HepG2 (cell line): Measurements from ENCODE around the gene DQX1. TPM values are rescaled to one million over a fixed set of nuclear protein-coding genes. Genes with fewer than 3 reads are reported as not detected.

Source experiments
- ARNTL ChIP-seq: sonication (generic); formaldehyde crosslinking; IDR thresholded peaks from 2 replicates; pipeline ENCODE4 v1.4.0; 2020; ENCODE audit warnings: mild to moderate bottlenecking, missing genetic modification reagents
- CAMTA2 ChIP-seq: sonication (generic); formaldehyde crosslinking; IDR thresholded peaks from 2 replicates; pipeline ENCODE4 v1.4.0; 2020; ENCODE audit warnings: mild to moderate bottlenecking, missing genetic modification reagents, borderline replicate concordance
- CSRNP1 ChIP-seq: sonication (generic); formaldehyde crosslinking; IDR thresholded peaks from 2 replicates; pipeline ENCODE4 v1.8.1; 2023; ENCODE audit warnings: mild to moderate bottlenecking, missing genetic modification reagents
- ERF ChIP-seq: IDR thresholded peaks from 2 replicates; pipeline ENCODE4 v1.6.1; 2018; ENCODE audit warnings: missing biosample characterization, missing genetic modification reagents
- HOXD1 ChIP-seq: sonication (generic); formaldehyde crosslinking; IDR thresholded peaks from 2 replicates; pipeline ENCODE4 v1.5.0; 2020; ENCODE audit warnings: missing genetic modification reagents
- KDM5B ChIP-seq: sonication (generic); formaldehyde crosslinking; IDR thresholded peaks from 2 replicates; pipeline ENCODE4 v1.4.0; 2020; ENCODE audit warnings: missing genetic modification reagents, mild to moderate bottlenecking, borderline replicate concordance
- LBX2 ChIP-seq: sonication (generic); formaldehyde crosslinking; IDR thresholded peaks from 2 replicates; pipeline ENCODE4 v1.5.0; 2020; ENCODE audit warnings: missing genetic modification reagents, mild to moderate bottlenecking, borderline replicate concordance
- MAX ChIP-seq: IDR thresholded peaks from 2 replicates; pipeline ENCODE4 v1.6.1; 2012; ENCODE audit warnings: inconsistent platforms
- NFATC3 ChIP-seq: sonication (generic); formaldehyde crosslinking; IDR thresholded peaks from 2 replicates; pipeline ENCODE4 v1.5.1; 2020; ENCODE audit warnings: mild to moderate bottlenecking, missing genetic modification reagents
- NFYC ChIP-seq: IDR thresholded peaks from 2 replicates; pipeline ENCODE4 v1.6.1; 2016; ENCODE audit warnings: missing genetic modification reagents, missing compliant biosample characterization
- TAF1 ChIP-seq: sonication (generic); formaldehyde crosslinking; IDR thresholded peaks from 2 replicates; pipeline ENCODE4 v1.4.0; 2020; ENCODE audit warnings: missing genetic modification reagents
- ZNF142 ChIP-seq: sonication (generic); formaldehyde crosslinking; IDR thresholded peaks from 2 replicates; pipeline ENCODE4 v1.4.0; 2020; ENCODE audit warnings: missing genetic modification reagents
- ZNF143 ChIP-seq: sonication (generic); formaldehyde crosslinking; IDR thresholded peaks from 2 replicates; pipeline ENCODE4 v1.4.0; 2020; ENCODE audit warnings: missing genetic modification reagents
- ZNF329 ChIP-seq: sonication (generic); formaldehyde crosslinking; IDR thresholded peaks from 2 replicates; pipeline ENCODE4 v1.9.0; 2021; ENCODE audit warnings: low read depth, mild to moderate bottlenecking, missing genetic modification reagents
- ZNF713 ChIP-seq: sonication (generic); formaldehyde crosslinking; IDR thresholded peaks from 2 replicates; pipeline ENCODE4 v1.4.0; 2020; ENCODE audit warnings: mild to moderate bottlenecking, missing genetic modification reagents
- polyA plus RNA-seq, 8 experiments: library from polyadenylated mRNA; depleted of rRNA in 3 of 8; stranded (reverse) in 7 of 8; unstranded in 1 of 8; fragments of >200 nt; fragmentation: Illumina TruSeq in 4 of 8; extraction: Trizol in 4 of 8; gene quantifications; 2 replicates each; pipeline versions ENCODE4 v1.2.1 to v1.2.3, GENCODE V29; 2011 to 2016; ENCODE audit warnings: low read depth in 4 of 8, missing spikeins in 1 of 8, mixed read lengths in 1 of 8; ENCODE audit not compliant: insufficient read depth in 1 of 8
- total RNA-seq, 5 experiments: library from RNA; depleted of rRNA; stranded (reverse); fragments of >200 nt; fragmentation: Illumina TruSeq; extraction: Trizol; gene quantifications; 2 replicates each; pipeline ENCODE4 v1.2.3, GENCODE V29; 2016; ENCODE audit warnings: low read depth in 1 of 5
- TF ChIP-seq, protein P1 (sequence below): sonication (generic); formaldehyde crosslinking; conservative IDR thresholded peaks from 2 replicates; pipeline ENCODE4 v1.8.1; 2023; ENCODE audit warnings: missing genetic modification reagents
- TF ChIP-seq, protein P2 (sequence below): sonication (generic); formaldehyde crosslinking; IDR thresholded peaks from 2 replicates; pipeline ENCODE4 v1.4.0; 2020; ENCODE audit warnings: missing genetic modification reagents; ENCODE audit errors: not compliant biosample characterization

DQX1 gene
- total and polyA plus RNA-seq, 2 of the 13 experiments (the other 11 are each of a cell fraction or from before 2014, with no cell fraction given): 27.6 to 89.8 TPM

DNA sequence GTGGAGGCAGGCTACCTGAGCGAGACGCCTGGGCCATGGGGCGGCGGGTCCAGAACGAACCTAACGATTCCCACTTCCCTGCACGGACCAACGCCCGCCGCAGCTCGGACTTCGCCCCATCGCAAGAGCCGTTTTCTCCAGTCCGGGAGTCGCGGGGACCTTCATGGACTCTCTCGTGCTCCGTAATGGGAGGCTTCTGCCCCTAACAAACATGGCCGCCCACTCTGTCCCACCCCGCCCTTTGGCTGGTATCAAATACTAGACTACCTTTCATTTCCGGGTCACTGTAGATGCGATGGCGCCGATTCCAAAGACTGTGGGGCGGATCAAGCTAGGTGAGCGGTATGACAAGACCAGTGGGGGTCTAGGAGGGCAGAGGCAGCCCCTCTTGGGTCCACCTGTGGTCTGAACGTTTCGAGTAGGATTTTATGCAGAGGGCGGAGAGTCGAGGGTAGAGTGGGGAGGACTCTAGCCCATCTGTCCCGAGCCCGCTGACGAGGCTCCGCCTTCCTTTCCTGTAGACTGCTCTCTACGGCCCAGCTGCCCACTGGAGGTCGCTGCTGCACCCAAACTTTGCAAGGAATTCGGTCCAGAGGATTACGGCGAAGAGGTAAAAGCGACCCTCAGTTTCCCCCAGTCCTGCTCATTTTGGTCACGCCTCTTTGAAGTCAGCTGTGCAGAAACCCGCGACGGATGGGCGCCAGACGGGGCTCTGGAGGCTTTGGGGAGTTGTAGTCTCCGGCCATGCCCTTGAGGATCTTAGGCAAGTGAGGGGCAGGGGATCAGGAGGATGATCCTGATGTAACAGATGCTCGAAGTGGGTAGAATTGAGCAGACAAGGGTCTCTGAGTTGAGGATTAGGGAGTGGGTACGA lies 43.0 kb downstream of the DQX1 start, which contains the start of the genes CCDC142 and TTC31 (continued):
- TF ChIP-seq, protein P1, sequence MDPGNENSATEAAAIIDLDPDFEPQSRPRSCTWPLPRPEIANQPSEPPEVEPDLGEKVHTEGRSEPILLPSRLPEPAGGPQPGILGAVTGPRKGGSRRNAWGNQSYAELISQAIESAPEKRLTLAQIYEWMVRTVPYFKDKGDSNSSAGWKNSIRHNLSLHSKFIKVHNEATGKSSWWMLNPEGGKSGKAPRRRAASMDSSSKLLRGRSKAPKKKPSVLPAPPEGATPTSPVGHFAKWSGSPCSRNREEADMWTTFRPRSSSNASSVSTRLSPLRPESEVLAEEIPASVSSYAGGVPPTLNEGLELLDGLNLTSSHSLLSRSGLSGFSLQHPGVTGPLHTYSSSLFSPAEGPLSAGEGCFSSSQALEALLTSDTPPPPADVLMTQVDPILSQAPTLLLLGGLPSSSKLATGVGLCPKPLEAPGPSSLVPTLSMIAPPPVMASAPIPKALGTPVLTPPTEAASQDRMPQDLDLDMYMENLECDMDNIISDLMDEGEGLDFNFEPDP (CRISPR knock-in tag): no peak; the same call in none of the 2 replicates
- peak; percentile 86 for TF ChIP-seq ZNF143 (CRISPR knock-in tag)
- TF ChIP-seq LBX2 (CRISPR knock-in tag): no peak
- peak; percentile 88 for TF ChIP-seq MAX
- 0 out of 2 replicates have a peak, but pooled peaks have one; percentile 37 for TF ChIP-seq ZNF329 (CRISPR knock-in tag)
- TF ChIP-seq CAMTA2: no peak; the same call in 1 of the 2 replicates
- TF ChIP-seq, protein P2, sequence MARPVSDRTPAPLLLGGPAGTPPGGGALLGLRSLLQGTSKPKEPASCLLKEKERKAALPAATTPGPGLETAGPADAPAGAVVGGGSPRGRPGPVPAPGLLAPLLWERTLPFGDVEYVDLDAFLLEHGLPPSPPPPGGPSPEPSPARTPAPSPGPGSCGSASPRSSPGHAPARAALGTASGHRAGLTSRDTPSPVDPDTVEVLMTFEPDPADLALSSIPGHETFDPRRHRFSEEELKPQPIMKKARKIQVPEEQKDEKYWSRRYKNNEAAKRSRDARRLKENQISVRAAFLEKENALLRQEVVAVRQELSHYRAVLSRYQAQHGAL: no peak
- TF ChIP-seq CSRNP1 (CRISPR knock-in tag): 0 out of 2 replicates have a peak, but pooled peaks have one; percentile 78
- no peak; the same call in none of the 2 replicates for TF ChIP-seq ZNF142 (CRISPR knock-in tag)
- peak; percentile 47; the same call in 1 of the 2 replicates for TF ChIP-seq ARNTL (CRISPR knock-in tag)
- TF ChIP-seq HOXD1: peak; percentile 50; the same call in 1 of the 2 replicates
- TF ChIP-seq ZNF713 (CRISPR knock-in tag): 0 out of 2 replicates have a peak, but pooled peaks have one; percentile 28
- TF ChIP-seq TAF1 (CRISPR knock-in tag): peak; percentile 90
- TF ChIP-seq NFATC3: peak; percentile 81; the same call in 1 of the 2 replicates
- peak; percentile 77 for TF ChIP-seq ERF (CRISPR knock-in tag)
- TF ChIP-seq KDM5B (CRISPR knock-in tag): peak; percentile 97
- peak; percentile 54 for TF ChIP-seq NFYC (CRISPR knock-in tag)
